HG03135 (cell line): Measurements from ENCODE around the gene SCAF4.
"Not testable (repeated sequence)": the region's sequence is repeated elsewhere in the genome, so short reads cannot be mapped to it uniquely, and the experiment has no call there.

ENCODE experiments used
- ATAC-seq: cut with Tn5 transposase; IDR thresholded peaks from one replicate; pipeline ENCODE4 v1.9.1; 2021; ENCODE audit warnings: mild to moderate bottlenecking, moderate library complexity; ENCODE audit not compliant: unreplicated experiment

SCAF4 gene

DNA sequence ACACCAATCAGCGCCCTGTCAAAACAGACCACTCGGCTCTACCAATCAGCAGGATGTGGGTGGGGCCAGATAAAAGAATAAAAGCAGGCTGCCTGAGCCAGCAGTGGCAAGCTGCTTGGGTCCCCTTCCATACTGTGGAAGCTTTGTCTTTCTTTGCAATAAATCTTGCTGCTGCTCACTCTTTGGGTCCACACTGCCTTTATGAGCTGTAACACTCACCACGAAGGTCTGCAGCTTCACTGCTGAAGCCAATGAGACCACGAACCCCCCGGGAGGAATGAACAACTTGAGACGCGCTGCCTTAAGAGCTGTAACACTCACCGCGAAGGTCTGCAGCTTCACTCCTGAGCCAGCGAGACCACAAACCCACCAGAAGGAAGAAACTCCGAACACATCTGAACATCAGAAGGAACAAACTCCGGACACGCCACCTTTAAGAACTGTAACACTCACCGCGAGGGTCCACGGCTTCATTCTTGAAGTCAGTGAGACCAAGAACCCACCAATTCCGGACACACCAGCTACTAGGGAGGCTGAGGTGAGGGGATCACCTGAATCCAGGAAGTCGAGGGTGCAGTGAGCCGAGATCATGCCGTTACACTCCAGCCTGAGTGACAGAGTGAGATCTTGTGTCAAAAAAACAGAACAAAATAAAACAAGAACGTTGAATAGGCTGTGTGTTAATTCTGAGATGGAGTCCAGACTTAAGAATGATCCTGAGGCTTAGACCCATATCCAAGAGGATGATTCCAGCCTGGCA, 76.9 kb downstream of the SCAF4 start:
- ATAC-seq = not testable (repeated sequence)

DNA sequence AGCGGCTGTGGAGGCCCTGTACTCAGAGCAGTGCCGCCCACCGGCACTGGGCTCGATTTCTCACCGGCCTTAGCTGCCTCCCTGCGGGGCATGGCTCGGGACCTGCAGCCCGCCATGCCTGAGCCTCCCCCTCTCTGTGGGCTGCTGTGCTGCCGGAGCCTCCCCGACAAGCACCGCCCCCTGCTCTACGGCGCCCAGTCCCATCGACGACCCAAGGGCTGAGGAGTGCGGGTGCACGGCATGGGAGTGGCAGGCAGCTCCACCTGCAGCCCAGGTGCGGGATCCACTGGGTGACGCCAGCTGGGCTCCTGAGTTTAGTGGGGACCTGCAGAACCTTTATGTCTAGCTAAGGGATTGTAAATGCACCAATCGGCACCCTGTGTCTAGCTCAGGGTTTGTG, 77.6 kb downstream of the SCAF4 start:
- ATAC-seq = no peak

- ATAC-seq = not testable (repeated sequence)
Measured at GRCh38 chr21:31651491-31651890, 80.4 kb downstream of the SCAF4 start.

DNA sequence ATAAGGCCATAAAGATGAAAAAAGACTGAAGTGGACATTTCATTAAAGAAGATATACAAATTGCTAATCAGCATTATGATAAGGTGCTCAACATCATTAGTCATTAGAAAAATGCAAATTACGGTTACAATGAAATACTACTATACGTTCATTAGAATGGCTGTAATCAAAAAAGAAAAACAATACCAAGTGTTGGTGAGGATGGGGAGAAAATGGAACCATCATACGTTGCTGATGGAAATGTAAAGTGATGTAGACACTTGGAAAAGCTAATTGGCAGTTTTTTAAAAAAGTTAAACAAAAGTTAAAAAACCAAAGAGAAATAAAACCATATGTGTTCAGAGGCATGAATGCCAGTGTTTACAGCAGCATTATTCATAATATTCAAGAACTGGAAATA, 81.0 kb downstream of the SCAF4 start:
- no peak for ATAC-seq

DNA sequence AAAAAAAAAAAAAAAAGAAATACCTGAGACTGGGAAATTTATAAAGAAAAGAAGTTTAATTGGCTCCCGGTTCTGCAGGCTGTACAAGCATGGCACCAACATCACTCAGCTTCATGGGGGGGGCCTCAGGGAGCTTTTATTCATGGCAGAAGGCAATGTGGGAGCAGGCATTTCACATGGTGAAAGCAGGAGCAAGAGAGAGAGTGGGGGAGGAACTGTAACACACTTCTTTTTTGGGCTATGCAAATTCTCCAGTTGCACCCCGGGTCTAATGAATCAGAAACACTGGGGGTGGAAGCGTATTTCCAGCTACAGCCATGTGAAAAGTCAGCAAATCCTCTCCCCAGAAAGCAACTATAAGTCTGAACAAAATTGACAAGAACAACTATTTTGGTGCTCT, 84.3 kb downstream of the SCAF4 start:
- ATAC-seq = no peak

GRCh38 chr21:31644643-31645042, 87.3 kb downstream of the SCAF4 start:
- no peak for ATAC-seq

GRCh38 chr21:31641416-31641922, 90.4 kb downstream of the SCAF4 start:
- ATAC-seq = no peak

DNA sequence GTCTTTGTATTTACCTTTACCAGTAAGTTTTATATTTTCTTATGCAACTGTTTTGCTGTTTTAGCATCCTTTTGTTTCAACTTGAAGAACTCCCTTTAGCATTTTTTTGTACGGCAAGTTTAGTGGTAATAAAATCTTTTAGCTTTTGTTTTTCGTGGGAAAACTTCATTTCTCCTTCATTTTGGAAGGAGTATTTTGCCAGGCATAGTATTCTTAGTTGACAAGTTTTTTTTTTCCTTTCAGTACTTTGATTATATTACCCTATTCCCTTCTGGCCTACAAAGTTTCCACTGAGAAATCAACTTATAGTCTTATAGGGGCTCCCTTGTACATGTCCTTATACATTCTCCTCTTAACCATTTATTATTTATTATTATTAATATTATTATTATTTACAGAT, 95.0 kb downstream of the SCAF4 start:
- ATAC-seq = no peak

GRCh38 chr21:31634993-31635392, 96.9 kb downstream of the SCAF4 start:
- ATAC-seq = no peak

DNA sequence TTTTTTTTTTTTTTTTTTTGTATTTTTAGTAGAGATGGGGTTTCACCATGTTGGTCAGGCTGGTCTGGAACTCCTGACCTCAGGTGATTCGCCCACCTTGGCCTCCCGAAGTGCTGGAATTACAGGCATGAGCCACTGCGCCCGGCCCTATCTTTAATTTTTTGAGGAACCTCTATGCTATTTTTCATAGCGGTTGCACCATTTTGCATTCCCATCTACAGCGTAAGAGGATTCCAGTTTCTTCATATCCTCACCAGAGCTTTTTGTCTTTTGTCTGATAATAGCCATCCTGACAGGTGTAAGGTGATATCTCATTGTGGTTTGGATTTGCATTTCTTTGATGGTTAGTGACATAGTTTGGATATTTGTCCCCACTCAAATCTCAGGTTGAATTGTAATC, 100.0 kb downstream of the SCAF4 start:
- not testable (repeated sequence) for ATAC-seq

DNA sequence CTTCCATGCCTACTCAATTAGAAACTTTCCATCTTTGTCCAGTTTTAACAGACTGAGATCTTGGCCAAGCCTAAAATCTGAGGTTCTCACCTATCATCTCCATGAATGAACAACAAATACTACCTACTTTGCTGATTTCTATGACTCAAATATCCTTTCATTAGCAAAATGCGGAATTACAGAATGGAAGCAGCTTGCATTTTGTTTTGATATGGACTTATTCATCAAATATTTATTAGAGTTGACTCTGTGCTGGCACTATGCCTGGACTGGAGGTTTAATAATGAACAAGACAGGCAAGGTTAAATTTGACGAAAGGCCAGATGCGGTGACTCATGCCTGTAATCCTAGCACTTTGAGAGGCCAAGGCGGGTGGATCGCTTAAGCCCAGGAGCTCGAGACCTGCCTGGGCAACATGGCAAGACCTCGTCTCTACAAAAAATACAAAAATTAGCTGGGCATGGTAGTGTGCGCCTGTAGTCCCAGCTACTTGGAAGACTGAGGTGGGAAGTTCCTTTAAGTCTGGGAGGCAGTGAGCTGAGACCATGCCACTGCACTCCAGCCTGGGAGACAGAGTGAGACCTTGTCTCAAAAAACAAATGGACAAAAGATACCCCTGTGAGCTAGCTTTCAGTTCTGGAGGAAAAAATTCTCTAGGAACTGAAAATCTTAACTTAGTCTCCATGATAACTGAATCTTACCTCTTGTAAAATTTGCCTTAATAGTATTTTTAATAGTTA, 101.8 kb downstream of the SCAF4 start:
- ATAC-seq = no peak

DNA sequence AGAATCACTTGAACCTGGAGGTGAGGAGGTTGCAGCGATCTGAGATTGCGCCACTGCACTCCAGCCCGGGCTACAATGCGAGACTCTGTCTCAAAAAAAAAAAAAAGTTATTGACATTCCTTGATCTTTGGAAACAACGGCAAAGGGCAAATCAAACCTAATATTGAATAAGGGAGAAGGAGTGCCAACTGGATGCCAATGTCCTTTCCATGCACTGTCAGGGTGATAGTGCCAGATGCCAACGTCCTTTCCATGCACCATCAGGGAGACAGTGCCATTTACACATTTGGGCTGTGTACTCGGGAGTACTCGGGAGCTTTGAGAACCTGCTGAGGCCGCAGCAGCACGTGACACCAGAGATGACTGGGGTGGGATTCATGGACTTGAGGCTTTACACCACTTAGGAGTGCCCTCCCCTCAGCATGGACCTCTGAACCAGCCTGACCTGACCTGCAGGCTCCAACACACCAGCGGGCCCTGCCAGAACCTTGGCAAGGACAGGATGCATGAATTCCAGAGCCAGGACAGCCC, 106.9 kb downstream of the SCAF4 start:
- ATAC-seq = no peak

DNA sequence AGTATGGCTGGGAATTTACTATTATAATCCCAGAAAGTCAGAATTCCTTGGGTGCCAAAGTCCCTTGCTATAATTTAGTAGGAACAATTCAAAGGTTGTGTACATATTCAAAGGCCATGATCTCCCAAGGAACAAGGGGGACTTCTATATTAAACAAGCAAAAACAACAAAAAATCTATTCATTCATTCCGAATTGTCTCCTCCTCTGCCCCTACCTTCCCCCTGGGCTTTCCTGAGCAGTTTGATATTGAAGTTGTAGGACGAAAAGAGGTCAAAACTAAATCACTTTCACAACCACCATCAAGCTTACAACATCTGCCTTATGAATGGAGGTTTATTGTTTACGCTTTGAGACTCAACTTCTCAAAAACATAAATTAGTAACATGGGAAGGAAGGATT, 107.7 kb downstream of the SCAF4 start:
- ATAC-seq = no peak

DNA sequence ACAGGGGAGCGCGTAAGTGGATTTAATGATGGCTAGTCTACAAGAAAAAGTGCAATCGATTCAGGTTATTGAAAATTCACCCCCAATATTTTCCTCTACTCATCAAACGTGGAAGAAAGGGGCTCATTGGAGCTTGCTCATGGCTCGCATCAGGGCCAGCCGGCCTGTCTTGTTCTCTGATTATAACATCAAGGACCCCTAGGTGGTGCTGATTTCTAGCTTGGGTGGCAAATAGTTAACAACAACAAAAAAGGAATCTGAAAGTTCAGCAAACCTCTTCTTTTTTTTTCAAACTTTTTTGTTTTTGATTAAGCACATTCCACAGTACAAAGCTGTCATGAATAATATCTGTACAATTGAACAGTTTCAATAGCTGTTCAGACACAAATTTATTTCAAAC, 108.3 kb downstream of the SCAF4 start:
- no peak for ATAC-seq

- no peak for ATAC-seq
Measured at GRCh38 chr21:31622397-31622796, 109.5 kb downstream of the SCAF4 start.
